HG03432 (cell line): ENCODE results near the gene LRRC8A.
"Not testable (repeated sequence)": the region's sequence is repeated elsewhere in the genome, so short reads cannot be mapped to it uniquely, and the experiment has no call there.

ENCODE experiments used
- ATAC-seq: cut with Tn5 transposase; IDR thresholded peaks from one replicate; pipeline ENCODE4 v1.9.1; 2021; ENCODE audit warnings: mild to moderate bottlenecking, moderate library complexity; ENCODE audit not compliant: unreplicated experiment

The LRRC8A gene

GRCh38 chr9:128947527-128948301, 65.8 kb downstream of the LRRC8A start, which contains the start of the genes DOLK and NUP188:
DOLK (minus strand) TSS chr9:128947603; CDS start chr9:128947303, 300 bp downstream.
NUP188 (plus strand) TSS chr9:128947699; CDS start chr9:128947720, 21 bp downstream.
- peak; percentile 74 for ATAC-seq

GRCh38 chr9:128961403-128961802, 79.5 kb downstream of the LRRC8A start:
- not testable (repeated sequence) for ATAC-seq
